Smooth muscle cell (in vitro differentiated cells): Measurements from ENCODE around the gene GFRA1. TPM values are rescaled to one million over a fixed set of nuclear protein-coding genes. Genes with fewer than 3 reads are reported as not detected.

Source experiments
- DNase-seq: peaks from one replicate; lab custom pipeline; 2025; ENCODE audit not compliant: unreplicated experiment; lab: John Stamatoyannopoulos, UW
- H2AFZ ChIP-seq: fragments of 200-600 bp; sonication (generic); 2 replicates; pipeline ENCODE4 v1.6.0; 2016; ENCODE audit warnings: antibody characterized with exemption, low read depth, mild to moderate bottlenecking
- H3F3A ChIP-seq: fragments of 200-600 bp; sonication (generic); 2 replicates; pipeline ENCODE4 v1.6.0; 2017; ENCODE audit warnings: antibody characterized with exemption, low read depth
- H3K27ac ChIP-seq: fragments of 200-600 bp; sonication (generic); 2 replicates; pipeline ENCODE4 v1.5.1; 2016; ENCODE audit warnings: low read depth, mild to moderate bottlenecking
- H3K27me3 ChIP-seq: fragments of 200-600 bp; sonication (generic); 2 replicates; pipeline ENCODE4 v1.6.1; 2016; ENCODE audit warnings: low read depth, mild to moderate bottlenecking
- H3K36me3 ChIP-seq: fragments of 200-600 bp; sonication (generic); 2 replicates; pipeline ENCODE4 v1.5.1; 2016; ENCODE audit warnings: low read depth
- H3K4me1 ChIP-seq: fragments of 200-600 bp; sonication (generic); 2 replicates; pipeline ENCODE4 v1.5.1; 2016; ENCODE audit warnings: low read depth
- H3K4me2 ChIP-seq: fragments of 200-600 bp; sonication (generic); 2 replicates; pipeline ENCODE4 v1.6.0; 2016; ENCODE audit warnings: mild to moderate bottlenecking
- H3K4me3 ChIP-seq: fragments of 200-600 bp; sonication (generic); 2 replicates; pipeline ENCODE4 v1.5.1; 2016; ENCODE audit warnings: mild to moderate bottlenecking
- H3K79me2 ChIP-seq: fragments of 200-600 bp; sonication (generic); 2 replicates; pipeline ENCODE4 v1.6.0; 2016; ENCODE audit warnings: low read depth, mild to moderate bottlenecking
- H3K9ac ChIP-seq: fragments of 200-600 bp; sonication (generic); 2 replicates; pipeline ENCODE4 v1.6.0; 2016; ENCODE audit warnings: low read depth
- H3K9me3 ChIP-seq: fragments of 200-600 bp; sonication (generic); replicated peaks from 2 replicates; pipeline ENCODE4 v1.5.1; 2016; ENCODE audit warnings: low read depth
- H4K20me1 ChIP-seq: fragments of 200-600 bp; sonication (generic); 2 replicates; pipeline ENCODE4 v1.6.0; 2016; ENCODE audit warnings: low read depth
- CTCF ChIP-seq: fragments of 200-600 bp; sonication (generic); IDR thresholded peaks from 2 replicates; pipeline ENCODE4 v1.5.1; 2017; ENCODE audit warnings: borderline replicate concordance, mild to moderate bottlenecking, antibody characterized with exemption; ENCODE audit not compliant: insufficient read depth, poor library complexity, severe bottlenecking
- WGBS: methylation state at CpG from one replicate; pipeline ENCODE4 v1.1.7; 2016; ENCODE audit warnings: low lambda C conversion rate; 5-methylcytosine and 5-hydroxymethylcytosine counted together
- polyA plus RNA-seq: library from polyadenylated mRNA; unstranded; fragments of >200 nt; fragmentation: Nextera tagmentation; extraction: Ambion mirVana; gene quantifications from 2 replicates; pipeline ENCODE4 v1.2.1, GENCODE V29; 2016
- total RNA-seq: library from RNA; depleted of rRNA; stranded (reverse); fragments of >200 nt; gene quantifications from 2 replicates; pipeline ENCODE4 v1.2.3, GENCODE V29; 2014

GFRA1 gene
- total and polyA plus RNA-seq, 2 experiments from 2014 or later: 1.3 to 1.9 TPM

- Histone ChIP-seq H3K4me2 (no peak overlapping the region), H2AFZ (no peak overlapping the region), H4K20me1 (no peaks in the 10 kb centered on the region), H3K4me1 (peaks cover 12% of the 10 kb centered on the region), H3F3A (no peaks in the 10 kb centered on the region), H3K4me3 (no peak overlapping the region), H3K79me2 (no peaks in the 10 kb centered on the region), H3K9me3 (no peaks in the 10 kb centered on the region), H3K27ac (no peak overlapping the region), H3K36me3 (no peaks in the 10 kb centered on the region), H3K9ac (no peak overlapping the region), H3K27me3 (no peaks in the 10 kb centered on the region)
- TF ChIP-seq CTCF: no peak
- DNase-seq: no peak
- WGBS: 47% methylated on average over 3 of the region's 3 CpGs
Observed at GRCh38 chr10:116281775-116282174, 8.8 kb upstream of the GFRA1 start.

GRCh38 chr10:116278846-116279245 is 5.8 kb upstream of the GFRA1 start:
- 10% methylated on average over 6 of the region's 6 CpGs for WGBS
- Histone ChIP-seq H3K4me3 (no peak overlapping the region), H3K4me1 (peaks cover 21% of the 10 kb centered on the region), H2AFZ (no peak overlapping the region), H3K27ac (no peak overlapping the region), H3K9me3 (no peaks in the 10 kb centered on the region), H3K4me2 (no peak overlapping the region), H4K20me1 (no peaks in the 10 kb centered on the region), H3K27me3 (peaks cover 20% of the 10 kb centered on the region), H3K36me3 (no peaks in the 10 kb centered on the region), H3K9ac (no peak overlapping the region), H3K79me2 (no peaks in the 10 kb centered on the region), H3F3A (no peaks in the 10 kb centered on the region)
- no peak for DNase-seq
- no peak for TF ChIP-seq CTCF

- no peak overlapping the region for H3K9ac ChIP-seq
- H3K79me2 ChIP-seq: no peaks in the 10 kb centered on the region
- H3K27me3 ChIP-seq: peaks cover 38% of the 10 kb centered on the region
- no peak overlapping the region for H3K27ac ChIP-seq
- H2AFZ ChIP-seq: no peak overlapping the region
- WGBS: 90% methylated on average over 3 of the region's 3 CpGs
- no peak for DNase-seq
- H3K4me3 ChIP-seq: no peak overlapping the region
- peaks cover 30% of the 10 kb centered on the region for H3K4me1 ChIP-seq
- no peaks in the 10 kb centered on the region for H3K36me3 ChIP-seq
- H3F3A ChIP-seq: no peaks in the 10 kb centered on the region
- no peak overlapping the region for H3K4me2 ChIP-seq
- no peaks in the 10 kb centered on the region for H3K9me3 ChIP-seq
- H4K20me1 ChIP-seq: no peaks in the 10 kb centered on the region
- no peak for TF ChIP-seq CTCF
Observed at GRCh38 chr10:116276981-116277380, 4.0 kb upstream of the GFRA1 start.
